GM10248 (cell line): ENCODE results near the gene CASP8.
A peak's percentile ranks its signal among the peaks of the same experiment; 100 is the strongest.

ENCODE experiments used
- CTCF ChIA-PET: fragments of 300-600 bp; sonication (Branson Sonifier 250); formaldehyde crosslinking; extraction: SDS; loops from one replicate; lab custom pipeline; 2021; ENCODE audit warnings: antibody characterized with exemption; lab: Yijun Ruan, JAX
- POLR2A ChIA-PET: fragments of 350-650 bp; sonication (Branson Sonifier 250); formaldehyde crosslinking; extraction: SDS; loops from one replicate; lab custom pipeline; 2020; ENCODE audit warnings: antibody characterized with exemption; lab: Yijun Ruan, JAX
- DNase-seq: peaks from one replicate; pipeline ENCODE4 v3.0.0; 2012; ENCODE audit errors: extremely low spot score
- CTCF ChIP-seq: IDR thresholded peaks from 2 replicates; pipeline ENCODE4 v1.5.1; 2012; ENCODE audit warnings: mild to moderate bottlenecking, low read depth; ENCODE audit errors: extremely low read depth, missing control alignments, control extremely low read depth

Gene CASP8

GRCh38 chr2:201258666-201259615 is 1.4 kb upstream of the CASP8 start:
- TF ChIP-seq CTCF = no peak
- ChIA-PET POLR2A (interaction anchor here (0.6 to 0.7 kb wide), 2 partner anchors 19 to 395 kb away, joined by 3 read pairs; no protein-coding TSS in a partner anchor), CTCF (interaction anchor here (1.6 to 2.5 kb wide), 3 partner anchors 22 to 81 kb away, joined by 4 to 16 read pairs (median 5); no protein-coding TSS in a partner anchor)
- no peak for DNase-seq

- CTCF ChIA-PET = interaction anchor here (1.3 to 3.0 kb wide), 6 partner anchors 12 to 29 kb away, joined by 3 to 21 read pairs (median 10); no protein-coding TSS in a partner anchor
- POLR2A ChIA-PET = interaction anchor here (0.6 to 0.7 kb wide), 2 partner anchors 24 to 368 kb away, joined by 4 to 5 read pairs; no protein-coding TSS in a partner anchor
- no peak for DNase-seq
- TF ChIP-seq CTCF = peak; percentile 20
These were observed 1.1 kb downstream of the CASP8 start for GRCh38 chr2:201261471-201261870.

GRCh38 chr2:201261906-201262305 is 1.6 kb downstream of the CASP8 start:
- CTCF ChIA-PET = interaction anchor here (1.4 to 3.0 kb wide), 4 partner anchors 12 to 29 kb away, joined by 3 to 21 read pairs (median 10); no protein-coding TSS in a partner anchor
- DNase-seq = no peak
- no peak for TF ChIP-seq CTCF
- POLR2A ChIA-PET = interaction anchor here (0.6 to 0.7 kb wide), 2 partner anchors 29 to 368 kb away, joined by 3 to 5 read pairs; no protein-coding TSS in a partner anchor

- ChIA-PET CTCF (interaction anchor here (0.8 to 3.0 kb wide), 4 partner anchors 11 to 30 kb away, joined by 3 to 17 read pairs (median 4); no protein-coding TSS in a partner anchor), POLR2A (interaction anchor here (0.7 kb wide), 1 partner anchor 29 kb away, joined by 3 read pairs; no protein-coding TSS in a partner anchor)
- no peak for TF ChIP-seq CTCF
- DNase-seq = no peak
These were observed 2.4 kb downstream of the CASP8 start for GRCh38 chr2:201262718-201263117.

GRCh38 chr2:201263779-201264178 is 3.4 kb downstream of the CASP8 start:
- CTCF ChIA-PET = interaction anchor here (1.1 to 3.0 kb wide), 5 partner anchors 11 to 140 kb away, joined by 3 to 18 read pairs (median 6); no protein-coding TSS in a partner anchor
- TF ChIP-seq CTCF = no peak
- no peak for DNase-seq
- POLR2A ChIA-PET = no interaction called here

GRCh38 chr2:201264472-201265173 is 4.3 kb downstream of the CASP8 start:
- POLR2A ChIA-PET = no interaction called here
- TF ChIP-seq CTCF = no peak
- DNase-seq = no peak
- CTCF ChIA-PET = interaction anchor here (1.1 to 3.0 kb wide), 9 partner anchors 10 to 140 kb away, joined by 3 to 18 read pairs (median 3); no protein-coding TSS in a partner anchor
